ACC112 (cell line): ENCODE data around the gene MPZL2.

Experiments
- H2AFZ ChIP-seq: fragments of 200-600 bp; sonication (generic); one replicate; pipeline ENCODE4 v1.6.0; 2017; ENCODE audit warnings: antibody characterized with exemption, low read length; ENCODE audit not compliant: unreplicated experiment
- H3K27ac ChIP-seq: fragments of 200-600 bp; sonication (generic); 2 replicates; pipeline ENCODE4 v1.5.1; 2014; ENCODE audit warnings: low read depth, mild to moderate bottlenecking, antibody characterized with exemption, low read length, moderate library complexity
- H3K27me3 ChIP-seq: fragments of 200-600 bp; sonication (generic); 2 replicates; pipeline ENCODE4 v1.6.1; 2014; ENCODE audit warnings: mild to moderate bottlenecking, antibody characterized with exemption, low read length, moderate library complexity, mixed read lengths; ENCODE audit not compliant: insufficient read depth
- H3K36me3 ChIP-seq: fragments of 200-600 bp; sonication (generic); 2 replicates; pipeline ENCODE4 v1.6.1; 2016; ENCODE audit warnings: mild to moderate bottlenecking, antibody characterized with exemption, low read length, moderate library complexity, mixed read lengths; ENCODE audit not compliant: insufficient read depth
- H3K4me1 ChIP-seq: fragments of 200-600 bp; sonication (generic); one replicate; pipeline ENCODE4 v1.6.1; 2016; ENCODE audit warnings: low read length, mixed read lengths; ENCODE audit not compliant: insufficient read depth, unreplicated experiment, control insufficient read depth
- H3K4me3 ChIP-seq: fragments of 200-600 bp; sonication (generic); 2 replicates; pipeline ENCODE4 v1.5.1; 2014; ENCODE audit warnings: mild to moderate bottlenecking, low read depth, low read length
- H3K79me2 ChIP-seq: fragments of 200-600 bp; sonication (generic); one replicate; pipeline ENCODE4 v1.6.0; 2016; ENCODE audit warnings: low read length; ENCODE audit not compliant: control insufficient read depth, unreplicated experiment, insufficient read depth

The MPZL2 gene

DNA sequence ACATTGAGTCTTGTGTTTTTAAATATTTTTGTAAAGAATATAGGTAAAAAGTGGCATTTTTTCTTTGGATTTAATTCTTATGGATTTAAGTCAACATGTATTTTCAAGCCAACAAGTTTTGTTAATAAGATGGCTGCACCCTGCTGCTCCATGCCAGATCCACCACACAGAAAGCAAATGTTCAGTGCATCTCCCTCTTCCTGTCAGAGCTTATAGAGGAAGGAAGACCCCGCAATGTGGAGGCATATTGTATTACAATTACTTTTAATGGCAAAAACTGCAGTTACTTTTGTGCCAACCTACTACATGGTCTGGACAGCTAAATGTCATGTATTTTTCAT lies 40.1 kb upstream of the MPZL2 start:
- Histone ChIP-seq H2AFZ (no peak overlapping the region), H3K36me3 (no peaks in the 10 kb centered on the region), H3K4me1 (no peaks in the 10 kb centered on the region), H3K27me3 (peaks cover 79% of the 10 kb centered on the region), H3K27ac (no peak overlapping the region), H3K4me3 (no peak overlapping the region), H3K79me2 (no peaks in the 10 kb centered on the region)

- Histone ChIP-seq H2AFZ (no peak overlapping the region), H3K27ac (no peak overlapping the region), H3K4me3 (no peak overlapping the region), H3K36me3 (no peaks in the 10 kb centered on the region), H3K79me2 (no peaks in the 10 kb centered on the region), H3K27me3 (peaks cover 73% of the 10 kb centered on the region), H3K4me1 (no peaks in the 10 kb centered on the region)
Measured at GRCh38 chr11:118301600-118302195, 37.6 kb upstream of the MPZL2 start.

GRCh38 chr11:118295815-118296454 lies 31.8 kb upstream of the MPZL2 start:
- Histone ChIP-seq H3K79me2 (no peaks in the 10 kb centered on the region), H3K4me3 (no peak overlapping the region), H3K4me1 (no peaks in the 10 kb centered on the region), H3K27ac (no peak overlapping the region), H3K27me3 (peaks cover 45% of the 10 kb centered on the region), H2AFZ (no peak overlapping the region), H3K36me3 (no peaks in the 10 kb centered on the region)

- no peak overlapping the region for H2AFZ ChIP-seq
- H3K27ac ChIP-seq: no peak overlapping the region
- H3K4me3 ChIP-seq: no peak overlapping the region
- H3K79me2 ChIP-seq: no peaks in the 10 kb centered on the region
- peaks cover 43% of the 10 kb centered on the region for H3K27me3 ChIP-seq
- no peaks in the 10 kb centered on the region for H3K4me1 ChIP-seq
- no peaks in the 10 kb centered on the region for H3K36me3 ChIP-seq
Measured at GRCh38 chr11:118295199-118295598, 31.1 kb upstream of the MPZL2 start.

DNA sequence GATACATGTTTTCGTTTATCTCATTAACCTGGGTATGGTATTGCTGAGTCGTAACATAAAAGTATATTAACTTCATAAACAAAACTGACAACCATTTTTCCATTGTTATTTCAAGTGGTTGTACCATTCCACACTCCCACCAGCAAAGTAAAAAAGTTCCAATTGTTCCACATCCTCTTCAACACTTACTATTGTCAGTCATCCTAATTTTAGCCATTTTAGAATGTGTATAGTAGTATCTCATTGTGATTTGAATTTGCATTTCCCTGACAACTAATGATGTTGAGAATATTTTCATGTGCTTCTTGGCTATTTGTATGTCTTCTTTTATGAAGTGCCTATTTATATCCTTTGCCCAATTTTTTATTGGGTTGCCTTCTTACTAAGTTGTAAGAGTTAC lies 30.0 kb upstream of the MPZL2 start:
- peaks cover 35% of the 10 kb centered on the region; the same call in 1 of the 2 replicates for H3K27me3 ChIP-seq
- H3K4me3 ChIP-seq: no peak overlapping the region
- no peak overlapping the region for H3K27ac ChIP-seq
- no peaks in the 10 kb centered on the region for H3K36me3 ChIP-seq
- no peak overlapping the region for H2AFZ ChIP-seq
- H3K79me2 ChIP-seq: no peaks in the 10 kb centered on the region
- H3K4me1 ChIP-seq: no peaks in the 10 kb centered on the region

GRCh38 chr11:118291477-118292135 lies 27.5 kb upstream of the MPZL2 start:
- Histone ChIP-seq H2AFZ (no peak overlapping the region), H3K4me1 (no peaks in the 10 kb centered on the region), H3K27me3 (peaks cover 38% of the 10 kb centered on the region), H3K36me3 (no peaks in the 10 kb centered on the region), H3K4me3 (no peak overlapping the region), H3K79me2 (no peaks in the 10 kb centered on the region), H3K27ac (no peak overlapping the region)

DNA sequence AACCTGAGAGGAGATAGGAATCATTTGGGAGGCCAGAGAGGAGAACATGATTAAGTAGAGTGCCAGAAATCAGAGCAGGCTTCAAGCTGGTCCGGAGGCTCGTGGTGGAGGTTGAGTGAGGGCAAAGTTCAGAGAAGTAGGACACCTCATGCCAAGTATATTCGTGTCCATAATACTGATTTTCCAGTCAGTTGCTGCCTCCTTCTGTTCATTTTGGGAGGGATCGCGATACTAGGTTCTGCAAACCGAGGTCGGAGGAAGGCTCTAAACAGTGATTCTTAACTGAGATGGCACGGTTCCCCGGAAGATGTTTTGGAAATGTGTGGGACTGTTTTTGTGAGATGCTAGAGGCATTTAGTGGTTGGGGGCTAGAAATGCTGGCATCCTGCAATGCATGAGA lies 26.8 kb upstream of the MPZL2 start:
- Histone ChIP-seq H3K4me1 (no peaks in the 10 kb centered on the region), H3K27me3 (peaks cover 44% of the 10 kb centered on the region), H2AFZ (no peak overlapping the region), H3K27ac (no peak overlapping the region), H3K79me2 (no peaks in the 10 kb centered on the region), H3K36me3 (no peaks in the 10 kb centered on the region), H3K4me3 (no peak overlapping the region)

GRCh38 chr11:118289401-118289800 lies 25.3 kb upstream of the MPZL2 start:
- Histone ChIP-seq H3K36me3 (no peaks in the 10 kb centered on the region), H3K27ac (no peak overlapping the region), H3K79me2 (no peaks in the 10 kb centered on the region), H3K4me3 (no peak overlapping the region), H3K4me1 (no peaks in the 10 kb centered on the region), H3K27me3 (peaks cover 38% of the 10 kb centered on the region), H2AFZ (no peak overlapping the region)

- no peak overlapping the region for H2AFZ ChIP-seq
Measured at GRCh38 chr11:118287006-118287405, 22.9 kb upstream of the MPZL2 start.

DNA sequence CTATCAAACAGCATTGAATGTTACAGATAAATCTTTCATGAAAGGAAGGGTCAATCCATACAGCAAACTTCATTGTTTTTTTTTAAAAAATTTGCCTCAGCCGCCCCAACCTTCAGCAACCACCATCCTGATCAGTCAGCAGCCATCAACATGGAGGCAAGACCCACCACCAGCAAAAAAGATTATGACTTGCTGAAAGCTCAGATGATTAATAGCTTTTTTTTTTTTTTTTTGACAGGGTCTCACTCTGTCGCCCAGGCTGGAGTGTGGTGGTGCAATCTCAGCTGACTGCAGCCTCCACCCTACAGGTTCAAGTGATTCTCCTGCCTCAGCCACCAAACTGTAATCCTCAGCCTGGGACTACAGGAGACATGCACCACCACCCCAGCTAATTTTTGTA lies 22.4 kb upstream of the MPZL2 start:
- no peak overlapping the region for H2AFZ ChIP-seq
- H3K27ac ChIP-seq: no peak overlapping the region
- no peaks in the 10 kb centered on the region for H3K36me3 ChIP-seq
- H3K27me3 ChIP-seq: peaks cover 36% of the 10 kb centered on the region
- no peaks in the 10 kb centered on the region for H3K4me1 ChIP-seq
- H3K4me3 ChIP-seq: no peak overlapping the region
- H3K79me2 ChIP-seq: no peaks in the 10 kb centered on the region

More at GRCh38 chr11:118287006-118287405, 22.9 kb upstream of the MPZL2 start:
- H3K79me2 ChIP-seq: no peaks in the 10 kb centered on the region
- H3K36me3 ChIP-seq: no peaks in the 10 kb centered on the region
- H3K27me3 ChIP-seq: peaks cover 36% of the 10 kb centered on the region
- no peaks in the 10 kb centered on the region for H3K4me1 ChIP-seq
- no peak overlapping the region for H3K4me3 ChIP-seq
- H3K27ac ChIP-seq: no peak overlapping the region

DNA sequence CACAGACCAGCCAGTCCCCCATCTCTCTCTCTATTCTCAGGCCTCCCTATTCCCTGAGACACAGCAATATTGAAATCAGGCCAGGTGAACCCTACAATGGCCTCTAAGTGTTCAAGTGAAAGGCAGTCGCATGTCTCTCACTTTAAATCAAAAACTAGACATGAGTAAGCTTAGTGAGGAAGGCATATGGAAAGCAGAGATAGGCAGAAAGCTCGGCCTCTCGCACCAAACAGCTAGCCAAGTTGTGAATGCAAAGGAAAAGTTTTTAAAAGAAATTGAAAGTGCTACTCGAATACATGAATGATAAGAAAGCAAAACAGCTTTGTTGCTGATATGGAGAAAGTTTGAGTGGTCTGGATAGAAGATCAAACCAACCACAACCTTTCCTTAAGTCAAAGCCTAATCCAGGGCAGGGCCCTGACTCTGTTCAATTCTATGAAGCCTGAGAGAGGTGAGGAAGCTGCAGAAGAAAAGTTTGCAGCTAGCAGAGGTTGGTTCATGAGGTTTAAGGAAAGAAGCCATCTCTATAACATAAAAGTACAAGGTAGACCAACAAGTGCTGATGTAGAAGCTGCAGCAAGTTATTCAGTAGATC lies 19.8 kb upstream of the MPZL2 start:
- H3K36me3 ChIP-seq: no peaks in the 10 kb centered on the region
- no peak overlapping the region for H3K27ac ChIP-seq
- H3K79me2 ChIP-seq: no peaks in the 10 kb centered on the region
- H3K4me3 ChIP-seq: no peak overlapping the region
- H2AFZ ChIP-seq: no peak overlapping the region
- peaks cover 26% of the 10 kb centered on the region for H3K27me3 ChIP-seq
- H3K4me1 ChIP-seq: no peaks in the 10 kb centered on the region
